NCI-H2029 treated with DMSO at 0.1 percent for 48 hours (cell line): ENCODE data around the gene TAS2R19.

Experiments used
- DNase-seq: peaks from one replicate; lab custom pipeline; 2025; lab: John Stamatoyannopoulos, UW

Gene TAS2R19

GRCh38 chr12:10989107-10989506 is 33.3 kb downstream of the TAS2R19 start:
- no peak for DNase-seq

GRCh38 chr12:10986812-10987211 is 35.6 kb downstream of the TAS2R19 start, which contains the start of gene TAS2R50:
TSS of gene TAS2R50 (minus strand) at chr12:10986912. CDS start at chr12:10986860, 52 bp downstream.
- no peak for DNase-seq

- DNase-seq = no peak
These were observed 40.2 kb downstream of the TAS2R19 start for GRCh38 chr12:10982244-10982643.

DNA sequence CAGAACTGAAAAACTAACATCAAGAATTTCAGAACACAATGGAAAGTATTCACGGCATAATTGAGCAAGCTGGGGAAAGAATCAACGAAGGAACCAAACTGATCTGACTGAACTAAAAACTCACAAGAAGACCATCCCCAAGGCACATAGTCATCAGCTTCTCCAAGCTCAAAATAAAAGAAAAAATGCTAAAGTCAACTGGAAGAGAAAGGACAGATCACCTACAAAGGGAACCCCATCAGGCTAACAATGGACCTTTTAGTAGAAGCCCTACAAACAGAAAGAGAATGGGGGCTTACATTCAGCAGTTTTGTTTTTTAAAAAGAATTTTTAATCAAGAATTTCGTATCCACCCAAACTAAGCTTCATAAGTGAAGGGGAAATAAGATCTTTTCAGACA is 47.5 kb downstream of the TAS2R19 start:
- no peak for DNase-seq
